ENCODE results near the gene ITK. TPM values are rescaled to one million over a fixed set of nuclear protein-coding genes. Genes with fewer than 3 reads are reported as not detected.
"Not testable (repeated sequence)": the region's sequence is repeated elsewhere in the genome, so short reads cannot be mapped to it uniquely, and the experiment has no call there.

Gene ITK
- total and polyA plus RNA-seq, 2 experiments from 2014 or later = not detected

DNA sequence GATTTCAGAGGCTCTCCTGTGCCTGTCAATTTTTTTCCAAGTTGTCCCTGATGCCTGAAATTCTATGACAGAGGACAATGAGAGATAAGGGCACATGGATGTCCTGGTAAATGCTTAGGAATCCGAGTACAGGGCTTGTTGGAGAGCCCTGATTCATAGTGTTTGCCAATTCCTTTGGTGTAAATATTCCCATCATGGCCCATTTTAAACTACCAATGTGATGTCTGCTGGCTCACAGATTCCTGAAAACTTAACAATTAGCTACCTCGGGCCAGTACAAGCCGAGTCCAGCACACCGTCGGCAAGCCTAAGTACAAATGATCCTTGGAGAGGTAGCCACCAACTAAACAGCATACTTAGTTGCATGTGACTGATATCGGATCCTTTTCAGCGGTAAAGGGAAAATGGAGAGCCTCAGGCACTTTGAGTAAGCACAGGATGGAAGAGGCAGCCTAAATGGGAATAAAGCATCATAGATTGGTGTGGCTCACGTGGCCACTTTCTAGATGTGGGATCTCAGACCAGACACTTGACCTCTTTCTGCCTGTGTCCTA, 3.6 kb downstream of the ITK start:
- no peaks in the 10 kb centered on the region for H3K27me3 ChIP-seq
- H3K36me3 ChIP-seq = no peaks in the 10 kb centered on the region
- DNase-seq (ENCODE audit: low read depth in 1 of 2, low spot score in 1 of 2) = no peak
- no peaks in the 10 kb centered on the region for H3K9me3 ChIP-seq (ENCODE audit: low read depth)
- H3K4me1 ChIP-seq (ENCODE audit: low read depth) = no peaks in the 10 kb centered on the region
- H3K27ac ChIP-seq = no peak overlapping the region
- H3K4me3 ChIP-seq = no peak overlapping the region
- TF ChIP-seq, protein P1, sequence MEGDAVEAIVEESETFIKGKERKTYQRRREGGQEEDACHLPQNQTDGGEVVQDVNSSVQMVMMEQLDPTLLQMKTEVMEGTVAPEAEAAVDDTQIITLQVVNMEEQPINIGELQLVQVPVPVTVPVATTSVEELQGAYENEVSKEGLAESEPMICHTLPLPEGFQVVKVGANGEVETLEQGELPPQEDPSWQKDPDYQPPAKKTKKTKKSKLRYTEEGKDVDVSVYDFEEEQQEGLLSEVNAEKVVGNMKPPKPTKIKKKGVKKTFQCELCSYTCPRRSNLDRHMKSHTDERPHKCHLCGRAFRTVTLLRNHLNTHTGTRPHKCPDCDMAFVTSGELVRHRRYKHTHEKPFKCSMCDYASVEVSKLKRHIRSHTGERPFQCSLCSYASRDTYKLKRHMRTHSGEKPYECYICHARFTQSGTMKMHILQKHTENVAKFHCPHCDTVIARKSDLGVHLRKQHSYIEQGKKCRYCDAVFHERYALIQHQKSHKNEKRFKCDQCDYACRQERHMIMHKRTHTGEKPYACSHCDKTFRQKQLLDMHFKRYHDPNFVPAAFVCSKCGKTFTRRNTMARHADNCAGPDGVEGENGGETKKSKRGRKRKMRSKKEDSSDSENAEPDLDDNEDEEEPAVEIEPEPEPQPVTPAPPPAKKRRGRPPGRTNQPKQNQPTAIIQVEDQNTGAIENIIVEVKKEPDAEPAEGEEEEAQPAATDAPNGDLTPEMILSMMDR (IDR thresholded peaks at IDR 0.05; ENCODE audit: low read depth, low read length) = no peak

GRCh38 chr5:157185122-157185521, 4.5 kb downstream of the ITK start:
- H3K27ac ChIP-seq; H3K36me3 ChIP-seq; DNase-seq (ENCODE audit: low read depth in 1 of 2, low spot score in 1 of 2); H3K4me1 ChIP-seq (ENCODE audit: low read depth); H3K4me3 ChIP-seq; H3K27me3 ChIP-seq; H3K9me3 ChIP-seq (ENCODE audit: low read depth): not testable (repeated sequence)

DNA sequence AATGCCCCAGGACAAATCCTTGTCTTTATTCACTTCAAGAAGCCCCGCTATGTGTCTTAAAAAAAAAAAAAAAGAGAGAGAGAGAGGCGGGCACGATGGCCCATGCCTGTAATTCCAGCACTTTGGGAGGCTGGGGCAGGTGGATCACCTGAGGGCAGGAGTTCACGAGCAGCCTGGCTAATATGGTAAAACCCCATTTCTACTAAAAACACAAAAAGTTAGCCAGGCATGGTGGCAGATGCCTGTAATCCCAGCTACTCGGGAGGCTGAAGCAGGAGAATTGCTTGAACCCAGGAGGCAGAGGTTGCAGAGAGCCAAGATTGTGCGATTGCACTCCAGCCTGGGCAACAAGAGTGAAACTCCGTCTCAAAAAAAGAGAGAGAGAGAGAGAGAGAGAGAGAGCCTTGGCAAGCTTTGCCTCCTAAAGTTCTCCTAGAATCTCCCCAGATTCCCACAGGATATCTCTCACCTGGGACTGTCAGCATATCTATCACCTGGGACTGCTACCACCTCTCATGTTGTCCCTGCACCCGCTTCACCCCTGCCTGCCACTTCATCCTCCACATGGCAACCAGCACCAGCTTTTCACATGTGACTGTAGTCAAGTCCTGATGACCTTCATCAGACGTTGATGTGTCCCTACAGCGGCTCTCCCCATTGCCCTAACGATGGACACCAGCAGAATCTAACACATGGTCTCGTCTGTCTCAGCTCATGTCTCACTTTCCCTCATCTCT, 5.8 kb downstream of the ITK start:
- no peaks in the 10 kb centered on the region for H3K9me3 ChIP-seq (ENCODE audit: low read depth)
- no peak for DNase-seq (ENCODE audit: low read depth in 1 of 2, low spot score in 1 of 2)
- H3K4me1 ChIP-seq (ENCODE audit: low read depth) = no peaks in the 10 kb centered on the region
- no peaks in the 10 kb centered on the region for H3K36me3 ChIP-seq
- H3K4me3 ChIP-seq = no peak overlapping the region
- TF ChIP-seq, protein P1 (IDR thresholded peaks at IDR 0.05; ENCODE audit: low read depth, low read length) = no peak
- no peaks in the 10 kb centered on the region for H3K27me3 ChIP-seq
- no peak overlapping the region for H3K27ac ChIP-seq

GRCh38 chr5:157187046-157187754, 6.6 kb downstream of the ITK start:
- H3K9me3 ChIP-seq (ENCODE audit: low read depth) = no peaks in the 10 kb centered on the region
- no peak overlapping the region for H3K27ac ChIP-seq
- TF ChIP-seq, protein P1 (IDR thresholded peaks at IDR 0.05; ENCODE audit: low read depth, low read length) = no peak
- no peak overlapping the region for H3K4me3 ChIP-seq
- H3K36me3 ChIP-seq = no peaks in the 10 kb centered on the region
- H3K4me1 ChIP-seq (ENCODE audit: low read depth) = no peaks in the 10 kb centered on the region
- H3K27me3 ChIP-seq = no peaks in the 10 kb centered on the region
- no peak for DNase-seq (ENCODE audit: low read depth in 1 of 2, low spot score in 1 of 2)

DNA sequence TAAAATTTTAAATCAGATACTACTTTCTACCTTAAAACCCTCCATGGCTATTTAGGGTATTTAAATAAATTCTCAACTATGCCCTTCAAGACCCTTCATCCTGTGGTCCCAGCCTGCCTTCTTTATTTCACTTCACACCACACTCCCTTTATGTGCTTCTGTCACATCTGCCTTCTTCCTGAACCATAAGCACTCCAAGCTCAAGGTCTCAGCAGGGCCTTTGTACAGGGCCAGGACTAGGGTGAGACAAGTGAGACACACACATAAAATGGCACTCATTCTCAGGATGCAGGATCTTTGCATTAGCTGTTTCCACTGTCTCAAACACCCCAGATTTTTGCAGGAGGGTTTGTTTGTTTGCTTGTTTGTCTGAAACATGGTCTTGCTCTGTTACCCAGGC, 7.6 kb downstream of the ITK start:
- H3K4me3 ChIP-seq = no peak overlapping the region
- H3K27ac ChIP-seq = no peak overlapping the region
- no peaks in the 10 kb centered on the region for H3K36me3 ChIP-seq
- H3K9me3 ChIP-seq (ENCODE audit: low read depth) = no peaks in the 10 kb centered on the region
- TF ChIP-seq, protein P1 (IDR thresholded peaks at IDR 0.05; ENCODE audit: low read depth, low read length) = no peak
- H3K27me3 ChIP-seq = no peaks in the 10 kb centered on the region
- H3K4me1 ChIP-seq (ENCODE audit: low read depth) = no peaks in the 10 kb centered on the region
- no peak for DNase-seq (ENCODE audit: low read depth in 1 of 2, low spot score in 1 of 2)

- H3K9me3 ChIP-seq (ENCODE audit: low read depth) = no peaks in the 10 kb centered on the region
- H3K27ac ChIP-seq = no peak overlapping the region
- DNase-seq (ENCODE audit: low read depth in 1 of 2, low spot score in 1 of 2) = no peak
- no peaks in the 10 kb centered on the region for H3K4me1 ChIP-seq (ENCODE audit: low read depth)
- TF ChIP-seq, protein P1 (IDR thresholded peaks at IDR 0.05; ENCODE audit: low read depth, low read length) = no peak
- no peak overlapping the region for H3K4me3 ChIP-seq
- H3K36me3 ChIP-seq = no peaks in the 10 kb centered on the region
- H3K27me3 ChIP-seq = peaks cover 1% of the 10 kb centered on the region
Observed at GRCh38 chr5:157189223-157189622, 8.6 kb downstream of the ITK start.
